22Rv1 (cell line): ENCODE results near the gene KRTAP5-7.

Source experiments
- CTCF ChIP-seq: fragments of 450-650 bp; IDR thresholded peaks from 2 replicates; pipeline ENCODE4 v1.5.1; 2017; ENCODE audit warnings: mild to moderate bottlenecking
- ZFX ChIP-seq: fragments of 450-650 bp; IDR thresholded peaks from 2 replicates; pipeline ENCODE4 v1.6.1; 2017; ENCODE audit warnings: antibody characterized with exemption, borderline replicate concordance

- TF ChIP-seq CTCF (no peak), ZFX (no peak)
Measured at GRCh38 chr11:71544525-71545214, 17.6 kb downstream of the KRTAP5-7 start.
